ENCODE data around the gene OR51F2. TPM values are rescaled to one million over a fixed set of nuclear protein-coding genes. Genes with fewer than 3 reads are reported as not detected.
"Not testable (repeated sequence)": the region's sequence is repeated elsewhere in the genome, so short reads cannot be mapped to it uniquely, and the experiment has no call there.

Gene OR51F2, protein sequence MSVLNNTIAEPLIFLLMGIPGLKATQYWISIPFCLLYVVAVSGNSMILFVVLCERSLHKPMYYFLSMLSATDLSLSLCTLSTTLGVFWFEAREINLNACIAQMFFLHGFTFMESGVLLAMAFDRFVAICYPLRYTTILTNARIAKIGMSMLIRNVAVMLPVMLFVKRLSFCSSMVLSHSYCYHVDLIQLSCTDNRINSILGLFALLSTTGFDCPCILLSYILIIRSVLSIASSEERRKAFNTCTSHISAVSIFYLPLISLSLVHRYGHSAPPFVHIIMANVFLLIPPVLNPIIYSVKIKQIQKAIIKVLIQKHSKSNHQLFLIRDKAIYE
- total RNA-seq, result not detected

DNA sequence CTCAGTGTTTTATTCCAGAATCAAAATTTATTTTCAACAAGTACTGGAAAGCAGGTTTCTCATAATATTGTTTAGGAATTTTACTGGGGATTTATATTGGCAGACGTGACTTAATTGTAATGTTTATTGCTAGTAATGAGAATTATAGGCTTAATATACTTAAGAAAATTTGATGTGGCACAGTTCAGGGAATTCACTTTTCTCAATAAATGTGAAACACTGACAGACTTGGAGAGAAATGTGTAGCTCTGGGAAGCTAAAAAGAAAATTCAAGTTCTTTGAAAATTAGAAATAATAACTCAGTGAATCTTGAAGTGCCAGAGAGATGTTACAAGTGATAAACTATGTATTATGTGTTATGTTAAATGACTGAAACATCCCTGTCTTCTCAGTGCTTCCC is at the start of gene OR51F2:
Gene OR51F2, plus strand, starts transcription at position 301 of the 400 bp plus-strand sequence. CDS start 101 bp downstream, outside the sequence.
- DNase-seq, result no peak
- TF ChIP-seq, protein P1, sequence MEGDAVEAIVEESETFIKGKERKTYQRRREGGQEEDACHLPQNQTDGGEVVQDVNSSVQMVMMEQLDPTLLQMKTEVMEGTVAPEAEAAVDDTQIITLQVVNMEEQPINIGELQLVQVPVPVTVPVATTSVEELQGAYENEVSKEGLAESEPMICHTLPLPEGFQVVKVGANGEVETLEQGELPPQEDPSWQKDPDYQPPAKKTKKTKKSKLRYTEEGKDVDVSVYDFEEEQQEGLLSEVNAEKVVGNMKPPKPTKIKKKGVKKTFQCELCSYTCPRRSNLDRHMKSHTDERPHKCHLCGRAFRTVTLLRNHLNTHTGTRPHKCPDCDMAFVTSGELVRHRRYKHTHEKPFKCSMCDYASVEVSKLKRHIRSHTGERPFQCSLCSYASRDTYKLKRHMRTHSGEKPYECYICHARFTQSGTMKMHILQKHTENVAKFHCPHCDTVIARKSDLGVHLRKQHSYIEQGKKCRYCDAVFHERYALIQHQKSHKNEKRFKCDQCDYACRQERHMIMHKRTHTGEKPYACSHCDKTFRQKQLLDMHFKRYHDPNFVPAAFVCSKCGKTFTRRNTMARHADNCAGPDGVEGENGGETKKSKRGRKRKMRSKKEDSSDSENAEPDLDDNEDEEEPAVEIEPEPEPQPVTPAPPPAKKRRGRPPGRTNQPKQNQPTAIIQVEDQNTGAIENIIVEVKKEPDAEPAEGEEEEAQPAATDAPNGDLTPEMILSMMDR (IDR thresholded peaks at IDR 0.05), result no peak
- ATAC-seq, result no peak
- Mint-ChIP-seq H3K27ac (no peak within 1 kb of the TSS), H3K27me3 (peaks cover 2% of the 10 kb centered on the region), H3K4me3 (no peak within 1 kb of the TSS), H3K4me1 (ENCODE audit: low read depth) (no peaks in the 10 kb centered on the region), H3K36me3 (ENCODE audit: low read depth) (no peaks in the 10 kb centered on the region), H3K9me3 (no peaks in the 10 kb centered on the region)
- intact Hi-C loops (cut with micrococcal nuclease), result no loop called here
- POLR2A ChIA-PET, result no interaction called here
- CTCF ChIA-PET, result no interaction called here

DNA sequence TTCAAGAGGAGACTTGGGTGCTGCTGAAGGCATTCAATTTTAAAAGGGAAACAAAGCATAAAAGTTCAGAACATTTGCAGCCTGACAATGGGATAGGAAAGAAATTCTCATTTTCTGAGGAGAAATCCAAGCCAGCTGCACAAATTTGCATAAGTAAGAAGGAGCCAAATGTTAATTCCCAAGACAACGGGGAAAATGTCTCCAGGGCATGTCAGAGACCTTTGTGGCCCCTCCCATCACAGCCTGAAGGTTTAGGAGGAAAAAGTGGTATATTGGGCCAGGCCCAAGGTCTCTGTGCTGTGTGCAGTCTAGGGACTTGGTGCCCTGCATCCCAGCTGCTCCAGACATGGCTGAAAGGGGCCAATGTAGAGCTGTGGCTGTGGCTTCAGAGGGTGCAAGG is 38.7 kb upstream of the OR51F2 start:
- ChIA-PET CTCF (no interaction called here), POLR2A (no interaction called here)
- no peak for ATAC-seq
- DNase-seq, result no peak
- intact Hi-C loops (cut with micrococcal nuclease), result no loop called here
- Mint-ChIP-seq H3K4me1 (ENCODE audit: low read depth) (no peaks in the 10 kb centered on the region), H3K4me3 (no peak overlapping the region), H3K27me3 (peaks cover 2% of the 10 kb centered on the region), H3K27ac (no peak overlapping the region), H3K36me3 (ENCODE audit: low read depth) (no peaks in the 10 kb centered on the region), H3K9me3 (no peaks in the 10 kb centered on the region)
- TF ChIP-seq, protein P1 (IDR thresholded peaks at IDR 0.05), result no peak

DNA sequence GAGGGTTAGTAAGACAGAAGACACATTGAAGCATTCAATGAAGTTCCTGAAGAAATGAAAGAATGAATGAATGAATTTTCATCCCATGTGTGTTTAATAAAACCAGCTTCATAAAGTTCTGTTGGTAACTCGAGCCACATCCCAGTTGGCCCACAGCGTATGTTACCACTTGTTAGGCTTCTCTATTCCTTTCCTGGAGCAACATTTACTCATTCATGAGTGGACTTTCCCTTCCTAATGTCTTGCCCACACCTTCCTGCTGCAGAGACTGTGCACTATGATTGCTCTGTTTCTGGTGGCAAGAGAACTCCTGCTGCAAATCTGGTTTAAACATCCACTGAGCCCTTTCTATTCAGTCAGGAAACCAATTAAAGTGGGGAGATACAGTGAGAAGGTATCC is 23.9 kb upstream of the OR51F2 start:
- no peak for ATAC-seq
- TF ChIP-seq, protein P1 (IDR thresholded peaks at IDR 0.05), result no peak
- Mint-ChIP-seq H3K27ac (no peak overlapping the region), H3K27me3 (peaks cover 6% of the 10 kb centered on the region), H3K36me3 (ENCODE audit: low read depth) (no peaks in the 10 kb centered on the region), H3K9me3 (no peaks in the 10 kb centered on the region), H3K4me1 (ENCODE audit: low read depth) (no peaks in the 10 kb centered on the region), H3K4me3 (no peak overlapping the region)
- DNase-seq, result no peak
- CTCF ChIA-PET, result no interaction called here
- intact Hi-C loops (cut with micrococcal nuclease), result no loop called here
- POLR2A ChIA-PET, result no interaction called here

DNA sequence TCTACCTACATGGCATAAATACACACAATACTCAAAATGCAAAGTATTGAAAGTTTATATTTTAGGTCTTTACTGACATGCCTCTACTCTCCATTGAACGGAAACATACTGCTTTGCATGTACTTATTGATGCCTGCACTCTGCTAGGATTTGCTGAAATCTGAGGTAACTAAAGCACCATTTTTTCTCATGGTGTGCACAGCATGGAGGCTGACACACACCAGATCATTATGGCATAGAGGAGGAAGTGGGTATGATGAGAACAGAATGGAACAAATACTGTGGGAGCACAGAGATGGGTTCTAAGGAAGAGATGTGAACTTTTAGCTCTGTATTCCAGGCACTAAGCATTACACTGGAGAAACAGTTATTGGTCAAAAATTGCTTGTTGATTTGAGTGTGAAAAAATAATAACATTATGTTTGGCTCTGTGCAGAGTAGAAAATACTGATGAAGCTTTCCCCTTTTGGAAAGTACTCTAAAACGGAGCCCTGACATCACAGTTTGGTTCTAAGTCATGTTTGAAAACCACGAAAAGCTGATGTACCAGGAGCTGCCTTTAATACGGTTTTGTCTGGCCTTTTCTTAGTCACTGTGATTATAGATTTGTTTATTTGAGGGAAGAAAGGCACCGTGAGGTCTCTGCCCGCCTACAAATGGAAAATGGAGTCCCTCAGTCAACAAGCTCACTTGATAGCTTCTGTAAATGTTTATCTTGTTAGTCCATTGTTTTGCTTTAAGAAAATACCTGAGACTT is 22.5 kb upstream of the OR51F2 start:
- Mint-ChIP-seq H3K4me1 (ENCODE audit: low read depth) (no peaks in the 10 kb centered on the region), H3K27ac (no peak overlapping the region), H3K36me3 (ENCODE audit: low read depth) (no peaks in the 10 kb centered on the region), H3K27me3 (peaks cover 5% of the 10 kb centered on the region), H3K4me3 (no peak overlapping the region), H3K9me3 (no peaks in the 10 kb centered on the region)
- TF ChIP-seq, protein P1 (IDR thresholded peaks at IDR 0.05), result no peak
- CTCF ChIA-PET, result no interaction called here
- ATAC-seq (no peak), DNase-seq (no peak)
- intact Hi-C loops (cut with micrococcal nuclease), result no loop called here
- POLR2A ChIA-PET, result no interaction called here

DNA sequence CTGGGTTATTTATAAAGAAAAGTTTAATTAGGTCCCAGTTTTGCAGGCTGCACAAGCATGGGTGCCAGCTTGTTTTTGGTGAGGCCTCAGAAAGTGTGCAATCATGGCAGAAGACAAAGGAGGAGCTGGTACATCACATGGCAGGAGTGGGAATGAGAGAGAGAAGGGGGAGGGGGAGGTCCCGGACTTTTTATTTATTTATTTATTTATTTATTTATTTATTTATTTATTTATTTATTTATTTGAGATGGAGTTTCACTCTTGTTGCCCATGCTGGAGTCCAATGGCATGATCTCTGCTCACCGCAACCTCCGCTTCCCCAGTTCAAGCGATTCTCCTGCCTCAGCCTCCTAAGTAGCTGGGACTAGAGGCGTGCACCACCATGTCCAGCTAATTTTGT is 19.8 kb upstream of the OR51F2 start:
- ATAC-seq; H3K4me1 Mint-ChIP-seq (ENCODE audit: low read depth); H3K9me3 Mint-ChIP-seq; POLR2A ChIA-PET; H3K4me3 Mint-ChIP-seq; H3K27ac Mint-ChIP-seq; CTCF ChIA-PET; H3K36me3 Mint-ChIP-seq (ENCODE audit: low read depth); intact Hi-C loops (cut with micrococcal nuclease); H3K27me3 Mint-ChIP-seq; DNase-seq: not testable (repeated sequence)

Measured in activated CD8-positive, alpha-beta T cell treated with anti-CD3 and anti-CD28 coated beads for 36 hours (primary cell).